Renal pelvis (tissue), 12 donors: ENCODE results near the gene CHST13. TPM values are rescaled to one million over a fixed set of nuclear protein-coding genes. Genes with fewer than 3 reads are reported as not detected.

Experiments
- DNase-seq: peaks from one replicate; pipeline ENCODE4 v3.0.0-alpha.2; 2013
- long read RNA-seq, 16 experiments: transcript quantifications; one replicate each; lab custom pipeline, GENCODE V29; 2026
- polyA plus RNA-seq, 3 donors: library from polyadenylated mRNA; unstranded; fragments of 120-200 nt; gene quantifications; one replicate each; pipeline ENCODE4 v1.2.1, GENCODE V29; 2013; ENCODE audit not compliant: insufficient read length in 3 of 3

Gene CHST13, protein sequence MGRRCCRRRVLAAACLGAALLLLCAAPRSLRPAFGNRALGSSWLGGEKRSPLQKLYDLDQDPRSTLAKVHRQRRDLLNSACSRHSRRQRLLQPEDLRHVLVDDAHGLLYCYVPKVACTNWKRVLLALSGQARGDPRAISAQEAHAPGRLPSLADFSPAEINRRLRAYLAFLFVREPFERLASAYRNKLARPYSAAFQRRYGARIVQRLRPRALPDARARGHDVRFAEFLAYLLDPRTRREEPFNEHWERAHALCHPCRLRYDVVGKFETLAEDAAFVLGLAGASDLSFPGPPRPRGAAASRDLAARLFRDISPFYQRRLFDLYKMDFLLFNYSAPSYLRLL
- 10 to 100 TPM in 1 of 3 donors, 1 to 10 TPM in 2; 7.4 to 11.0 (median 8.1) TPM for polyA plus RNA-seq
- long read RNA-seq, donor 1, transcript CHST13-201 (3 exons, 1,789 nt), result major isoform, 5 of 5 reads
- long read RNA-seq, donor 1, partial matches to known transcripts, result 0 of 5 reads
- long read RNA-seq, donor 1, other reads (novel, unspliced or antisense), result 0 of 5 reads
- long read RNA-seq, donor 2, partial matches to known transcripts, result 0 of 4 reads
- long read RNA-seq, donor 2, other reads (novel, unspliced or antisense), result 0 of 4 reads
- long read RNA-seq, donor 3, partial matches to known transcripts, result 0 of 2 reads
- long read RNA-seq, donor 3, other reads (novel, unspliced or antisense), result 0 of 2 reads
- long read RNA-seq, donor 4, partial matches to known transcripts, result 0 of 4 reads
- long read RNA-seq, donor 4, other reads (novel, unspliced or antisense), result 0 of 4 reads
- long read RNA-seq, donor 5, partial matches to known transcripts, result 0 of 2 reads
- long read RNA-seq, donor 5, other reads (novel, unspliced or antisense), result 0 of 2 reads
- long read RNA-seq, donor 6, transcript CHST13-201 (3 exons, 1,789 nt), result major isoform, 5 of 5 reads
- long read RNA-seq, donor 6, partial matches to known transcripts, result 0 of 5 reads
- long read RNA-seq, donor 6, other reads (novel, unspliced or antisense), result 0 of 5 reads
- long read RNA-seq, donor 7, transcript CHST13-201 (3 exons, 1,789 nt), result major isoform, 5 of 5 reads
- long read RNA-seq, donor 7, partial matches to known transcripts, result 0 of 5 reads
- long read RNA-seq, donor 7, other reads (novel, unspliced or antisense), result 0 of 5 reads
- long read RNA-seq, donor 8, partial matches to known transcripts, result 0 of 1 reads
- long read RNA-seq, donor 8, other reads (novel, unspliced or antisense), result 0 of 1 reads
- long read RNA-seq, donor 9, transcript CHST13-201 (3 exons, 1,789 nt), result major isoform, 11 of 11 reads
- long read RNA-seq, donor 9, partial matches to known transcripts, result 0 of 11 reads
- long read RNA-seq, donor 9, other reads (novel, unspliced or antisense), result 0 of 11 reads
- long read RNA-seq, donor 10, partial matches to known transcripts, result 0 of 3 reads
- long read RNA-seq, donor 10, other reads (novel, unspliced or antisense), result 0 of 3 reads
- long read RNA-seq, donor 11, partial matches to known transcripts, result 0 of 4 reads
- long read RNA-seq, donor 11, other reads (novel, unspliced or antisense), result 0 of 4 reads
- long read RNA-seq, donor 12, partial matches to known transcripts, result 0 of 4 reads
- long read RNA-seq, donor 12, other reads (novel, unspliced or antisense), result 0 of 4 reads
- long read RNA-seq, donor 13, partial matches to known transcripts, result 0 of 1 reads
- long read RNA-seq, donor 13, other reads (novel, unspliced or antisense), result 0 of 1 reads
- long read RNA-seq, donor 14, result 0 reads
- long read RNA-seq, donor 15, transcript CHST13-201 (3 exons, 1,789 nt), result major isoform, 10 of 10 reads
- long read RNA-seq, donor 15, partial matches to known transcripts, result 0 of 10 reads
- long read RNA-seq, donor 15, other reads (novel, unspliced or antisense), result 0 of 10 reads
- long read RNA-seq, donor 16, partial matches to known transcripts, result 0 of 4 reads
- long read RNA-seq, donor 16, other reads (novel, unspliced or antisense), result 0 of 4 reads

DNA sequence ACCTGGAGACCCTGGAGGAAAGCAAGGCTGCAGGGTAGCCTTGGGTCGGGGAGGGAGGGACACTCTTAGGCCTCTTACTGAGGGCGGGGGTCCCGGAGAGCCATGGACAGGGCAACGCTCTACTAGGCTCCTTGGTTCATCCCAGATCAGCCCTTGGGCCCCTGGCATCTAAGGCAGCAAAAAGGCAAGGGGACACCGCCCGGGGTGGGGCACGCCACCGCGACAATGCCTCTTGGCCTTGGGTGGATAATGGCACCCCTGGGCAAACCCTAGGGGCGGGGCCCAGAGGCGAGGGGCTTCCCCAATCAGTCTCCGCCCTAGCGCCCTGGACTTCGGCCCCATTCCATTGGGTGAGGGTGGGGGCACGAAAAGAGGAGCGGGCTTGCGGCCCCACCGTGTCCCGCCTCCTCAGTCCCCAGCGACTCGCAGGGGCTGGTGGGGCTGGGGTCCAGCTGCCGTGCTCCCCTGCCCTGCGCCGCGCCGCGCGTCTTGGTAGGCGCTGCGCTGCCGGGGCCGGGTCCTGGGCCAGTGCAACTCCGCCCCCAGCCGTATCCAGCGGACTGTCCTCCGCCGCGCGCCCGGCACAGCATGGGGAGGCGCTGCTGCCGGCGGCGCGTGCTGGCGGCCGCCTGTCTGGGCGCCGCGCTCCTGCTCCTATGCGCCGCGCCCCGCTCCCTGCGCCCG, at the start of gene CHST13:
Gene CHST13, plus strand, starts transcription at position 411 of the 684 bp plus-strand sequence. Its CDS starts 178 bp downstream, at position 589.
- peak; percentile 46 for DNase-seq

DNA sequence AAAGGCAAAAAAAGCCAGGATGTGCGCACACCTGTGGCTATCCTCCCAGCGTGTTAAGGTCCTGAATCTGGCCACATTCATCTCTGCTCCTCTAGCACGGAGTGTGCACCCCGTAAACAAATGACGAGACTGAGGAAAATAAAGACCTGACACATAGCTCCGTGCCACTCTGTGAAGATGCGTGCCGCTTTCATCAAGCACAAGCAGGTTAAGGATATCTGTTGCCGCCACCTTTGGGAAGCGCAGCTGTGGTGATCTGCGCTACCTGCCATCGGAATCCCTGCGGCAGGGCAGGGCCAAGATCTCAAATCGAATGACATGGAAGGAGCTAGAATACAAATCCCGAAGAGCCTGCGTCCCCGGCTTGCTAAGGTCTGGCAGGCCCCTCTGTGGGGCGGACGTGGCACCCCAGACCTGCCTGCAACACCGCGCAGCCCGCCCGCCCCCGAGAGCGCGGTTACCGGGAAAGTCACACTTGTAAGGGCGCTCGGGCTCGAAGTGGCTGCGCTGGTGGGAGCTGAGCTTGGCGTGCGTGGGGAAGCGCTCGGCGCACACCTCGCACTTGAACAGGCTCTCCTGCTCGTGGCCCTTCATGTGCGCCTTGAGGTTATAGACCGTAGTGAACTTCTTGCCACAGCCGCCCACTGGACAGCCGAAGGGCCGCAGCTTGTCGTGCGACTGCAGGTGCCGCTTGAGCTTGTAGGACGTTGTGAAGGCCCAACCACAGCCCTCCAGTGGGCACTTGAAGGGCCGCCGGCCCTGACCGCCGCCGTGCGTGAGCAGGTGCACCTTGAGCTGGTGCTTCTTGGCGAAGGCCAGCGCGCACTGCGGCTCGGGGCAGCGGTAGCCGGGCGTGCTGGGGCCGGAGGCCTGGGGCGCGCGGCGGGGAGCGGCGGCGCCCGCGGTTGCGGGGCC, 49.2 kb upstream of the CHST13 start:
- DNase-seq, result no peak

DNA sequence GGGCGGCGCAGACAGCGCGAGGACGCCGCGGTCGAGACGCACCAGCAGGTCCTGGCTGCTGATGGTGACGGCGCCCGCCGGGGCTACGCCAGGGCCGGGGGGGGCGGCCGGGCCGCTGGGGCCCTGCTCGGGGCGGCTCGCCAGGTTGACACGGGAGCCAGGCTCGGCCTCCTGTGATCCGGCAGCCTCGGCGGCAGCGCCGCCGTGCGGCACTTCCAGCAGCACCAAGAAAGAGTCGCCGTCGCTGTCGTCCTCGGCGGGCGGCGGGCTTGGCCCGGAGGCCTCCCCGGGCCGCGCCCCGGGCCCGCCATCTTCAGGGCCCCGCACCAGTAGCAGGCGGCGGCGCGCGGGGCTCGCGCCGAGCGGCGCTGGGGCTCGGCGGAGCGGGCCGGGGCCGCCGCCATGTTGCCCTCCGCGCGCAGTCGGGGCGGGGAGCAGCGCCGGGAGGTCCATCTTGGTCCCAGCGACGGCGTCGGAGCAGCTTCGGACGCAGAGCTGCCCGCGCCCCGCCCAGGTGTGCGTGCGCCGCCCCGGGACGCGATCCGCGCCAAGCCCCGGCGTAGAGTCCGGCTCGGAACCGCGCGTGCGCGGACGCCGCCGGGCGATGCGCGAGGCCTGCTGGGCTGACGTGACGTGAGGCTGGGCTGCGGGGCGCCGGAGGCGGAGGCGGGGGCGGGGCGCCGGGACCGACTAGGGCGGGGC, 48.4 kb upstream of the CHST13 start, which contains the start of gene ZXDC:
Gene ZXDC, minus strand, starts transcription at position 479 of the 702 bp plus-strand sequence. Its CDS starts 26 bp downstream, at position 453.
- peak; percentile 92 for DNase-seq

DNA sequence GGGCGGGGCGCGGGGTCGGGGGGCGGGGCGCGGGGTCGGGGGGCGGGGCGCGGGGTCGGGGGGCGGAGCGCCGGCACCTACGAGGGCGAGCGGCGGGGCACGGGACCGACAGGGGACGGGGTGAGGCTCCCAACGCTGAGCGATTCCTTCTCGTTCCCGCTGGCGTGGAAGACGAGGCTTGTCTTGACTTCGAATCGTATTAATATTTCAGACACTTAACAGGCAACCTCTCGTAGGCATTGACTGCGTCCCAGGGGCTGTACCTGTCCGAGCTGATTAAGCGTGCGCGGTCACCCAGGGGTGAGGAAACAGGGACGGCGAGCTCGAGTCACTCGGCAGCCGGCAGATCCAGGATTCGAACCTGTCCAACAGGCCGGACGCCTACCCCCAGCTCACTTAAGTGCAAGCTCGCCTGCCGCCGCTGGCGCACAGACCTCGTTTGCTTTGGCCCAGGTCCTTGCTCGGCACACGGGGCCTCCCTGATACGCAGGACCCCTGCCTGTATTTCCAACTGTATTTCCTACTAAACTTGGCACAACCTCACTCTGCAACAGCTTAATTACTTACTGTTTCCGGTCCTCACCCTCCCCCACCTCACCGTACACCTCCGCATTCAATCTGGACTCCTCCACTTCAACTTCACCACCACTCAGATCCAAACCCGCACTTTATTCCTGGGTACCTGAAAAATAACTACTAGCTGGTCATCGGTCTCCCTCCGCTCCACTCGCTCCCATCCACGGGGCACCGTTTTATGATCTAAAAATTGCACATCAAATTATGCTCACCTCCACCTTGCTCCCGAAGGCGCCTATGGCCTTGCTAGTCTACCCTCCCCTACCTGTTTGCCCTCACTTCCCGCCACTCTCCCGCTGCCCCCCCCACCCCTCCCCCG, 47.5 kb upstream of the CHST13 start:
- peak; percentile 51 for DNase-seq

DNA sequence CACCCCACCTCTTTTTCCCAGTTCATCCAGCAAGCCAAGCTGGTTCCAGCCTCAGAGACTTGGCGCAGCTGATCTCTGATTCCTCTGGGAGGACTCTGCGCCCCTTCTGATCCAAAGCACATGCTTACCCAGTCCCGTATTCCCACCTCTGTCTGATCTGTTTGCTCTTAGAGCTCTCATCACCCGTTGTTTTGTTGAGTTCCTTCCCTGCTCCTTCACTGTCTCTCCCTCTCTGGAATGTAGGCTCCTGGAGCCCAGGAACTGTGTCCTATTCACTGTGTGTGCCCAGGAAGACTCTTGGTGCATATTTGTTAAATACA, 46.9 kb upstream of the CHST13 start:
- no peak for DNase-seq

DNA sequence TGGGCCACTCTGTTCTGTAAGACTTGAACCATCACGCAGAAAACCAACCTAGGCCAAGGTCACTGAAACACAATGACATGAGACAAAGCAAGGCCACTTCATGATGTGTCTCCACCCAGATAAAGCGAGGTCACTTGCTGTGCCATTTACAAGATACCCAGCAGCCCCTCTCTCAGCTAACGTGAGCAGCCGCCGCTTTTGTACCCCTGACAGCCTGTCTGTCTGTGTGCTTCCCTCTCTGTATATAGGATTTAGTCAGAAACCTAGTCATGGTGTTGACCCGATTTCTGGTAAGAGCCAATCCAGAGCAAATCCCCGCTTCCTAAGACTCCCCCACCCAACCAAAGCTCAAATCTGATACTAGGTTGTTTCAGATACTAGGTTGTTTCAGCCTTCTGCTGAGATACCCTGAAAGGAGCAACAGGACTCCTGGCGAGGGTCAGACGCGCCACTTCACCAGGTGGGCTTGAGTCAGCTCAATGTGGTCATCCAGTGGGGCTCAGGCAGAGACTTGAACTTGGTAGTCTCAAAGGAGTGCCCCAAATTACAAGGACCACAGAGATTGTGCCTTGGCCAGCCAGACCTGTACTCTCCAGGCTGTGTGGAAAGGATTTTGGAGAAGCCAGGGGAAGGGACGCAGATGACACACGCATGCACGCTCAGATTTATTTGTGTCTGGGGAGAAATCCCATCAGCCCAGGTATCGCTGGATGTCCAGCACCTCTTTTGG, 45.2 kb upstream of the CHST13 start:
- DNase-seq, result no peak

DNA sequence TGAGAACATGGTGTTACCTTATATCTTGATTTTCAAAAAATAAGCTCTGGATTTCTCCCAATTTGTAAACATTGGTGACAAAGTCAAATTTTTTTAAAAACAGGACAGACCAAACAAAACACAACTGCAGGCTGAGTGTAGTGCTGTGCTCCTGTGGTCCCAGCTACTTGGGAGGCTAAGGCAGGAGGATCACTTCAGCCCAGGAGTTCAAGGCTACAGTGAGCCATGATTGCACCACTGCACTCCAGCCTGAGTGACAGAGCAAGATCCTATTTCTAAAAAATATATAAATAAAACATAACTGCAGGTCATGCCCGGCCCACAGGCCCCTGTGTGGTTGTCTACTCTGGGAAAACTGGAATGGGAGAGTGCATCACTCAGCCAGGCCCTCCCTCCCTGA, 44.3 kb upstream of the CHST13 start:
- no peak for DNase-seq

DNA sequence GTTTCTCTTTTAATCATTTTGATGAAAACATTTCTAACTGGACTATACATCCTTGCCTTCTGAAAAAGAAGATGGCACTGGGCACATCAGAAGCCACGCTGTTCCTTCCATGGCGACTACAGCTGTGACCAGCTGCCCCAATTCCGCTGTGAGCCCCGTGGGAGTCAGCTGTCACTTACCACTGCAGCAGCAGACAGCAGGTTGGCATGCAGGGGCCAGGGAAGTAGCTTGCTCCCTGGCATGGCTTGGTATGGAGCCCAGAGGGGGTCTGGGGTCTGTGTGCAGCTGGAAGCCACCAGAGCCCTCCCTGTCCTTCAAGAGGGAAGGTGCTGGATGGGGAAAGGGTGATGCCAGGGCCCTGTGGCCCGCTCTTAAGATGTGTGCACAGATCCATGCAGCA, 43.7 kb upstream of the CHST13 start:
- DNase-seq, result no peak

DNA sequence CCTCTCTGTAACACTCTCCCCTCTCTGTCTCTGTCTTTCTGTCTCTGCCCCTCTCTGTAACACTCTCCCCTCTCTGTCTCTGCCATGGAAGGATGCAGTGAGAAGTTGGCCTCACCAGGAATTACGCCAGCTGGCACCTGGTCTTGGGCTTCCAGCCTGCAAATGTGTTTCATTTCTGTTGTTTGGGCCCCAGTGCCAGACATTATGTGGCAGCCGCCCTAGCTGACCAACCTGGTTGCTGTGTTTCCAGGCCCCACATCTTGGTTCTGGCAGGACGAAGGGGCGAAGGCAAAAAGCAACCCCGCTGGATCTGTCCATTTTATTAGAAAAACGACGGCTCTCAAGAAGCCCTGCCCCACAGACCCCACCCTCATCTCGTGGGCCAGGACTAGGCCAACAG, 43.1 kb upstream of the CHST13 start:
- no peak for DNase-seq

DNA sequence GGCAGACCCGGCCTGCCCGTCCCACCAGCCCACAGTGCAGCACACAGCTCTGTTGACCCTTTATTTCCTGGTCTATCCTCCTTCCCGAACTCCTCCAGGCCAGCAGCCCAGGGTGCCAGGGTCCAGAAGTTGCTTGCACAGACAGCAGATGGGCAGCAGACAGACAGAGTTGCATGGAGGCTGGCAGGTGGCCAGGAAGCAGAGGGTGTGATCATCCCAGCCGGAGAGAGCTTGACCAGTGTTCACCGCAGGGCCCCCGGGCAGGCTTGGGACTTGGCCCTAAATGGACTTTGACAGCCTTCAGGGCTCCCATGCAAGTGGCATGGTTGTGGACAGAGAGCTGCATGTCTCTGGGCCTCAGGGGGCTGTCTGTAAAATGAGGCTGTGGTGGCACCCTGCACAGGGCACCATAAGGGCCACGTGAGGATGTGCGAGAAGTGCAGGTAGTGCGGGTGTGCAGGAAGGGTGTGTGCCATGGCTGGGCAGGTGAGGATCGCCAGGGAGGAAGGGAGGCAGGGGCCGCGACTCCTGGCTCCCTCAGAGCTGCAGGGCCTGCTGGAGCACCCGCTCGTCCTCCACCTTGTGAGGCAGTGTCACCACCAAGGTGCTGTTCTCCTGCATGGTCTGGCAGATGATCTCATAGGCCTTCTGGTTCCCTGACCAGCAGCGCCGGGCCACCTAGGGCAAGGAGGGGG, 42.0 kb upstream of the CHST13 start:
- no peak for DNase-seq

DNA sequence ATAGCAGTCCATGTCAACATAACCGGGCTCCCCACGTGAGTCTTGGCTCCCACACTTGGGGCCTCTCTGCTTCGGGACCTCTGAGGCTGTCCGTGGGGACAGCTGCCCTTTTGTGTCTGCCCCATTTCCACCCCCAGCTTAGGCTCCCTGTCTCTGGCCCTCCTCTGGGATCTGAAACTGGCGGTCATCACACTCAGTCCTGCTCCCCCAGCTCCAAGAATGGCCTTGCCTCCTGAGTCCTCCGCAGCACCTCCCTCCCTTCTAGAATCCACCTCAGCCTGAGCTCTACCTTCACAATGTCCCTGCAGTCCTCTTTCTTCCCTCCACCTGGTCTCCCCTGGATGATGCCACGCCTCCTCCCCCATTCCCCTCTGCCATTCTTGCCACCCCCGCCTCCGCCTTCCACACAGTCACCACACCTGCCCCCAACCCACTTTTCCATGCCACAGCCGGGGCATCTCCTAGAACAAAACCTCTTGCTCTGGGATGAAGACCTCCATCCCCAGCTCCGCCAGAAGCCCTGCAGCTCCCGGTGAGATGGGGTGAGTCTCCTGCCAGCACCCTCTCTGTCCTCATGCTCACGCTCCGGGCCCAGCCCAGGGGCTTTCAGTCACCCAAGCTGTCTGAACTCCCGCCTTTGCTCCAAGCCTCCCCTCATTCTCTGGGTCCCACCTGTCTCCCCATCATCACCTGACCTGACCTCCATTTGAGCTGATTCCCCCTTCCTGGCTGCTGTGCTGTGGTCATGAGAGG, 41.3 kb upstream of the CHST13 start:
- no peak for DNase-seq

DNA sequence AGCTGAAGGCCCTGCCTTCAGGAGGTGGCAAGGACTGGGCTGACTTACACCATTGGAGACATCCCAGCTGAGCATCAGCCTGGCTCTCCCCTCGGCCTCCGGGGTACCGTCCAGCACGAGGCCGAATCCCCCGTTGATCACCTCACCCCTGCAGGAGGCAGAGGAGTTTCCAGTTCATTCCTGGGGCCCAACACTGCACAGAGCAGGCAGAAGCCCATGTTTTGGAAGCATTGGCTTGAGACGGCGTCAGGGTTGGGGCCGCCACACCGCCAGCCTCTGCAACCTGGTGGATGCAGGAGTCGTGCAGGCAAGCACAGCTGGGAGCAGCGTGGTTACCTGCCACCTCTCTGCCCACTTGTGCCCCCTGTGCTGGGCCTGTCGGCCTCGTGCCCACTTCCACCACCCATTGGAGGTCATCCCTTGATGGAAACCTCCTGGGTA, 40.6 kb upstream of the CHST13 start:
- no peak for DNase-seq

DNA sequence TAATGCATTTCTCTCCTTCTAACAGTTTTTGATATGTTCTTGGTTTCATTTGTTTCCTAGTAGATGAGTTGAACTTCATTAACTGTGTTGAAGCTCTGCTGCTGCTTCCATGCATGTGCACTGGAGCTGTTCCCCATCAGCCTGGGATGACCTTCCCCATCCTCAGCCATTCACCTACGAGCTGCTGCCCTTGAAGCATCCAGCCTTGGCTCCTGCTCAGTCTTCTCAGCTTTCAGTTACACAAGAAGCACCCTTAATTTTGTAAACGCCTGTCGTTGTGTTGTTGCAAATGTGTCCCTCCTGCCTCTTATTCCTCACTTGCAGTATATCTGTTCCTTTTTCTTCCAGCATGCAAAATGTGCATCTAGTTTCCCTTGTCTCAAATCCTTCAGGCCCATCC, 39.8 kb upstream of the CHST13 start:
- no peak for DNase-seq

DNA sequence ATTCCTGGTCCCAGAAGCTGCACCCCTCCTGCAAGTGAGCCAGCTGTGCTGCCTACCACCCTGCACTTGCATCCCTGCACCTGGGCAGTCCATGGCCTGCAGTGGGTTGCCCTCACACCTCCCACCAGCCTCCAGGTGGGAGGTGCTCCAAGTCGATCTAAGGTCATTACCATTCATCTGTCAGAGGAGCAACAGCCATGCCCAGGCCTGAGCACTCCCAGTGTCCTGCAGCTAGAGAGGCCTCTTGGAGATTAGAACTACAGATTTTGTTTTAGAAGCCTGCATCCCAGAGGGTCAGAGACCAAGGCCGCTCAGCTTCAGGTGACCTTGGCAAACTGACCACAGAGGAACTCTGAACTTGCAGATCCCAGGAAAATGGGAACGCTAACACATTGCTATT, 39.3 kb upstream of the CHST13 start:
- DNase-seq, result no peak
